BLaER1 (cell line): ENCODE results near the gene DAD1.
A peak's percentile ranks its signal among the peaks of the same experiment; 100 is the strongest.
"Not testable (repeated sequence)": the region's sequence is repeated elsewhere in the genome, so short reads cannot be mapped to it uniquely, and the experiment has no call there.

ENCODE experiments used
- H3K27ac ChIP-seq: shearing (Covaris generic); formaldehyde crosslinking; 2 replicates; pipeline ENCODE4 v1.8.1; 2022
- H3K27me3 ChIP-seq: shearing (Covaris generic); formaldehyde crosslinking; 2 replicates; pipeline ENCODE4 v1.8.1; 2022
- H3K36me3 ChIP-seq: shearing (Covaris generic); formaldehyde crosslinking; 2 replicates; pipeline ENCODE4 v1.8.1; 2022
- H3K4me1 ChIP-seq: shearing (Covaris generic); formaldehyde crosslinking; 2 replicates; pipeline ENCODE4 v1.8.1; 2022
- H3K4me2 ChIP-seq: shearing (Covaris generic); formaldehyde crosslinking; 2 replicates; pipeline ENCODE4 v1.8.1; 2022
- H3K4me3 ChIP-seq: shearing (Covaris generic); formaldehyde crosslinking; 2 replicates; pipeline ENCODE4 v1.8.1; 2022
- H3K9ac ChIP-seq: shearing (Covaris generic); formaldehyde crosslinking; 2 replicates; pipeline ENCODE4 v1.8.1; 2022
- H3K9me3 ChIP-seq: shearing (Covaris generic); formaldehyde crosslinking; 2 replicates; pipeline ENCODE4 v1.8.1; 2022
- H4K20me1 ChIP-seq: shearing (Covaris generic); formaldehyde crosslinking; 2 replicates; pipeline ENCODE4 v1.8.1; 2022
- Cebpa-rat ChIP-seq: shearing (Covaris generic); IDR thresholded peaks from 2 replicates; pipeline ENCODE4 v1.8.1; 2022

DAD1 gene

GRCh38 chr14:22593601-22594000 is 4.6 kb upstream of the DAD1 start:
- Histone ChIP-seq H3K27ac (no peak overlapping the region), H3K27me3 (peaks cover 3% of the 10 kb centered on the region; the same call in 1 of the 2 replicates), H3K4me1 (peaks cover 20% of the 10 kb centered on the region), H4K20me1 (no peaks in the 10 kb centered on the region), H3K9me3 (no peaks in the 10 kb centered on the region), H3K36me3 (no peaks in the 10 kb centered on the region), H3K4me2 (no peak overlapping the region), H3K9ac (no peak overlapping the region), H3K4me3 (no peak overlapping the region)
- TF ChIP-seq Cebpa-rat = no peak

GRCh38 chr14:22593189-22593588 is 4.2 kb upstream of the DAD1 start:
- Histone ChIP-seq H3K27me3 (no peaks in the 10 kb centered on the region), H3K27ac (no peak overlapping the region), H3K9me3 (no peaks in the 10 kb centered on the region), H3K4me1 (peaks cover 22% of the 10 kb centered on the region), H3K9ac (no peak overlapping the region), H4K20me1 (no peaks in the 10 kb centered on the region), H3K4me3 (no peak overlapping the region), H3K36me3 (no peaks in the 10 kb centered on the region), H3K4me2 (no peak overlapping the region)
- no peak for TF ChIP-seq Cebpa-rat

- Histone ChIP-seq H3K4me3 (peak overlapping the region; percentile 84), H3K9me3 (no peaks in the 10 kb centered on the region), H3K4me1 (peaks cover 62% of the 10 kb centered on the region), H3K9ac (peak overlapping the region; percentile 89), H3K36me3 (peaks cover 17% of the 10 kb centered on the region; the same call in 1 of the 2 replicates), H3K27ac (peak overlapping the region; percentile 81), H3K4me2 (peak overlapping the region; percentile 84), H3K27me3 (no peaks in the 10 kb centered on the region), H4K20me1 (peaks cover 4% of the 10 kb centered on the region; the same call in 1 of the 2 replicates)
- TF ChIP-seq Cebpa-rat = no peak
Observed at GRCh38 chr14:22588526-22589095, 413 bp downstream of the DAD1 start.

DNA sequence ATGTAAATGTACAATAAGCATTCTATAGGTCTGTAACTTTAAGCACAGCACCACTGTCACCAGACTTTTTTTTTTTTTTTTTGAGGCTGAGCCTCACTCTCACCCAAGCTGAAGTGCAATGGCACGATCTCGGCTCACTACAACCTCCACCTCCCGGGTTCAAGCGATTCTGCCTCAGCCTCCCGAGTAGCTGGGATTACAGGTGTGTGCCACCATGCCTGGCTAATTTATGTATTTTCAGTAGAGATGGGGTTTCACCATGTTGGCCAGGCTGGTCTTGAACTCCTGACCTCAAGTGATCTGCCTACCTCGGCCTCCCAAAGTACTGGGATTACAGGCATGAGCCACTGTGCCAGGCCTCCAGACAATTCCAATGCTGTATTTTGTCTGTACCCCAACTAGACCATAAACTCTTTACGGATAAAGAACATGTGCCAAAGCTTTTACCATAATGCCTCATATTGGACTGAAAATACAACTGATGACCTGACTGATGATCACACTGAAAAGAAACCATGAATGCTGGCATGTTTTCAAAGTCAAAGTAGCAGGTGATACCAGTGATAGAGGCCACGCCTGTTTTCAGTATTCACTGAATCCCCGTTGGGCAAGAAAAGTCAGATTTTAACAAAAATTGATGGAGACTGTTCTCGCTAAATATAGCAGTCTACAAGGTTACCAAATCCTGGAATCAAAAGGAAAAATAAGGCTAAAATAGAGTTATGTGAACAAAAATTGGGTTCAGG is 1.2 kb downstream of the DAD1 start:
- Histone ChIP-seq H3K4me1 (peaks cover 69% of the 10 kb centered on the region), H3K36me3 (peaks cover 17% of the 10 kb centered on the region; the same call in 1 of the 2 replicates), H3K27ac (peak overlapping the region; percentile 81; the same call in 1 of the 2 replicates), H3K9ac (peak overlapping the region; percentile 89), H3K4me2 (peak overlapping the region; percentile 84), H3K4me3 (peak overlapping the region; percentile 84)
- not testable (repeated sequence) for H3K27me3 ChIP-seq, H4K20me1 ChIP-seq, H3K9me3 ChIP-seq

DNA sequence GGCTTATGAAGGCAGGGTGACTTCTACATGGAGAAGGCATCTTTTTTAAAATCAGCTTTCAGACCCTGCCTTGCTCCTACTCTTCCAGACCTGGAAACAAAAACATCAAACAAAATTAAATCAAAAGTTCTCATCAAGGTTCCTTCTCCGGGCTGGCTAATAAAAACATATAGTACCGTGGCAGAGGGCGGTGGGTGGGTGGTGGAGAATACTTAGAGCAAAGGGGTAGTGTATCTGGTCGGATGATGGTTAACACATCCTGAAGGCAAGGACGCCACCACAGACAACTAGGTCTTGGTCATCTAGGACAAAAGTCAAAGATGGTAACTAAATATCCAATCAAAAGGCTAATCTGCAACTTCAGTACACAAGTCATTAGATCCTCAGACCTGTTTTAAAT is 1.8 kb downstream of the DAD1 start:
- TF ChIP-seq Cebpa-rat = no peak
- Histone ChIP-seq H3K4me1 (peaks cover 75% of the 10 kb centered on the region), H3K27ac (no peak overlapping the region), H3K4me3 (no peak overlapping the region), H3K27me3 (no peaks in the 10 kb centered on the region), H3K9me3 (no peaks in the 10 kb centered on the region), H3K4me2 (peak overlapping the region; percentile 84), H3K9ac (no peak overlapping the region; the same call in 1 of the 2 replicates), H3K36me3 (peaks cover 17% of the 10 kb centered on the region; the same call in 1 of the 2 replicates), H4K20me1 (peaks cover 4% of the 10 kb centered on the region; the same call in 1 of the 2 replicates)

DNA sequence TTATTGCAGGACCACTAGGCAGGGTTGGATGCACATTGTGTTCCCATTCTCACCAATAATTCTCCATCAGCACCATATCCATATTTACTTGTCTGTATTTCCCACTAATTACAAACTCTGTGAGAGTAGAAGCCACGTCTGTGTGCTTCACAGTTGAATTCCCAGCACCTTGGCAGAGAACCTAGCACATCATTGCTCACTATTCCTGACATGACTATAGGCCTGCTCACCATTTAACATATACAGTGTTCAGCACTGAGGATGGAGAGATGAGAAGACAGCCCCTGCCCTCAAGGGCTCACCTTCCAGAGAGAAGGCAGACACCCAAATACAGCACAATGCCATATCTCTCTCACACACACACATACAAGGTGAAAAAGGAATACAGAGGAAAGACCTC is 5.0 kb downstream of the DAD1 start:
- peaks cover 67% of the 10 kb centered on the region for H3K4me1 ChIP-seq
- no peak for TF ChIP-seq Cebpa-rat
- H3K9ac ChIP-seq = 0 out of 2 replicates have a peak overlapping the region, but pooled peaks have one; percentile 4
- H3K9me3 ChIP-seq = no peaks in the 10 kb centered on the region
- H3K4me2 ChIP-seq = peak overlapping the region; percentile 57
- H4K20me1 ChIP-seq = peaks cover 12% of the 10 kb centered on the region; the same call in 1 of the 2 replicates
- no peaks in the 10 kb centered on the region for H3K27me3 ChIP-seq
- H3K36me3 ChIP-seq = peaks cover 29% of the 10 kb centered on the region
- H3K4me3 ChIP-seq = no peak overlapping the region
- H3K27ac ChIP-seq = no peak overlapping the region

- Histone ChIP-seq H3K27ac (no peak overlapping the region), H3K4me1 (peaks cover 39% of the 10 kb centered on the region), H4K20me1 (peaks cover 22% of the 10 kb centered on the region; the same call in 1 of the 2 replicates), H3K9me3 (no peaks in the 10 kb centered on the region), H3K36me3 (peaks cover 31% of the 10 kb centered on the region), H3K4me3 (no peak overlapping the region), H3K4me2 (no peak overlapping the region), H3K27me3 (no peaks in the 10 kb centered on the region), H3K9ac (no peak overlapping the region)
- no peak for TF ChIP-seq Cebpa-rat
Observed at GRCh38 chr14:22580625-22581024, 8.4 kb downstream of the DAD1 start.

DNA sequence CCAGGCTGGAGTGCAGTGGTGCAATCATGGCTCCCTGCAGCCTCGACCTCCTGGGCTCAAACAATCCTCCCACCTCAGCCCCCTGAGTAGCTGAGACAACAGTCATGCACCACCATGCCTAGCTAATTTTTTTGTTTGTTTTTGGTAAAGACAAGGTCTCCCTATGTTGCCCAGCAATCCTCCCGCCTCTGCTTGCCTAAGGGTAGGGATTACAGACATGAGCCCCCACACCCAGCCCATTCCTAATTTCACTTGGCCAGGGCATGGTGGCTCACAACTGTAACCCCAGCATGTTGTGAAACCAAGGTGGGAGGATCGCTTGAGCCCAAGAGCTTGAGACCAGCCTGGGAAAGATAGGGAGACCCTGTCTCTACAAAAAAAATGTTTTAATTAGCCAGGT is 9.1 kb downstream of the DAD1 start:
- Histone ChIP-seq H4K20me1 (peaks cover 22% of the 10 kb centered on the region; the same call in 1 of the 2 replicates), H3K36me3 (peaks cover 38% of the 10 kb centered on the region), H3K27ac (no peak overlapping the region), H3K9ac (no peak overlapping the region), H3K4me2 (no peak overlapping the region), H3K4me1 (peaks cover 32% of the 10 kb centered on the region), H3K9me3 (no peaks in the 10 kb centered on the region), H3K4me3 (no peak overlapping the region), H3K27me3 (no peaks in the 10 kb centered on the region)
- TF ChIP-seq Cebpa-rat = no peak

GRCh38 chr14:22579236-22579635 is 9.8 kb downstream of the DAD1 start:
- Histone ChIP-seq H3K27me3 (no peaks in the 10 kb centered on the region), H4K20me1 (peaks cover 22% of the 10 kb centered on the region; the same call in 1 of the 2 replicates), H3K36me3 (peaks cover 45% of the 10 kb centered on the region), H3K4me2 (no peak overlapping the region), H3K9ac (no peak overlapping the region), H3K4me1 (peaks cover 25% of the 10 kb centered on the region), H3K4me3 (no peak overlapping the region), H3K9me3 (no peaks in the 10 kb centered on the region), H3K27ac (no peak overlapping the region)
- TF ChIP-seq Cebpa-rat = no peak

DNA sequence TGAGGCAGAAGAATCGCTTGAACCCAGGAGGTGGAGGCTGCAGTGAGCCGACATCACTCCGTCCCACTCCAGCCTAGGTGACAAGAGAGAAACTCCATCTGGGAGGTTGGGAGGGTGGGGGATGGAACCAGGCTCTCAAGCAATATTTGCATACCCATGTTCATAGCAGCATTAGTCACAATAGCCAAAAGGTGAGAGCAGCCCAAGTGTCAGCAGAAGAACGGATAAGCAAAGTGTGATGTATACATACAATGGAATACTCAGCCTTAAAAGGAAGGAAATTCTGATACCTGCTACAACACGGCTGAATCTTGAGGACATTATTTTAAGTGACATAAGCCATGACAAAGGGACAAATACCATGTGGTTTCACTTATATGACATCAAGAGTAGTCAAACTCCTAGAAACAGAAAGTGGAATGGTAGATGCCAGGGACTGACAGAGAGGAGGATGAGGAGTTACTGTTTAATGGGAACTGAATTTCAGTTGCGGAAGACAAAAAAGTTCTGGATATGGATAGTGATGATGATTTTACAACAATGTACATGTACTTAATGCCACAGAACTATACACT is 11.6 kb downstream of the DAD1 start:
- Histone ChIP-seq H3K27me3 (no peaks in the 10 kb centered on the region), H3K4me1 (peaks cover 7% of the 10 kb centered on the region), H3K27ac (no peak overlapping the region), H3K9ac (no peak overlapping the region), H3K4me3 (no peak overlapping the region), H3K4me2 (no peak overlapping the region), H3K36me3 (peaks cover 63% of the 10 kb centered on the region), H3K9me3 (no peaks in the 10 kb centered on the region), H4K20me1 (peaks cover 18% of the 10 kb centered on the region; the same call in 1 of the 2 replicates)
- TF ChIP-seq Cebpa-rat = no peak
